Thoracic aorta (tissue), 2 donors: ENCODE measurements around the gene DDX1. TPM values are rescaled to one million over a fixed set of nuclear protein-coding genes. Genes with fewer than 3 reads are reported as not detected.
"Not testable (repeated sequence)": the region's sequence is repeated elsewhere in the genome, so short reads cannot be mapped to it uniquely, and the experiment has no call there.

Source experiments
- ATAC-seq: fragments of 150-250 bp; one replicate; pipeline ENCODE4 v1.8.0; 2017; ENCODE audit warnings: low read depth; ENCODE audit not compliant: insufficient number of reproducible peaks, low FRiP score
- DNase-seq: peaks from one replicate; pipeline ENCODE4 v3.0.0-alpha.2; 2020; ENCODE audit warnings: low spot score
- H3K27ac ChIP-seq, 2 donors: fragments of 200-600 bp; sonication (generic); 1 replicate in 1 of 2; 2 replicates in 1 of 2; pipeline ENCODE4 v1.5.1; 2016; ENCODE audit warnings: mild to moderate bottlenecking in 2 of 2, moderate library complexity in 2 of 2
- H3K27me3 ChIP-seq: fragments of 200-600 bp; sonication (generic); replicated peaks from 2 replicates; pipeline ENCODE4 v1.6.0; 2016; ENCODE audit warnings: mild to moderate bottlenecking; ENCODE audit not compliant: insufficient read depth
- H3K36me3 ChIP-seq: fragments of 200-600 bp; sonication (generic); one replicate; pipeline ENCODE4 v1.5.1; 2016
- H3K4me1 ChIP-seq, 2 donors: fragments of 200-600 bp; sonication (generic); 1 replicate in 1 of 2; 2 replicates in 1 of 2; pipeline versions ENCODE4 v1.5.1 to v1.6.0; 2016; ENCODE audit warnings: low read depth in 2 of 2, mild to moderate bottlenecking in 1 of 2; ENCODE audit not compliant: control insufficient read depth in 1 of 2
- H3K4me3 ChIP-seq: fragments of 200-600 bp; sonication (generic); 2 replicates; pipeline ENCODE4 v1.5.1; 2016; ENCODE audit warnings: mild to moderate bottlenecking
- H3K9me3 ChIP-seq: fragments of 200-600 bp; sonication (generic); 2 replicates; pipeline ENCODE4 v1.5.1; 2016
- total RNA-seq, 2 donors: library from RNA; depleted of rRNA; stranded (reverse); fragments of >200 nt; gene quantifications; one replicate each; pipeline versions ENCODE4 v1.1.0 to v1.2.3, GENCODE V29; 2016
- TF ChIP-seq, protein P1 (sequence below): fragments of 200-600 bp; sonication (generic); IDR thresholded peaks from one replicate; pipeline ENCODE4 v1.5.1; 2019; ENCODE audit warnings: antibody characterized with exemption

The DDX1 gene
- total RNA-seq, 2 donors from 2014 or later = 58.3 to 61.3 TPM

DNA sequence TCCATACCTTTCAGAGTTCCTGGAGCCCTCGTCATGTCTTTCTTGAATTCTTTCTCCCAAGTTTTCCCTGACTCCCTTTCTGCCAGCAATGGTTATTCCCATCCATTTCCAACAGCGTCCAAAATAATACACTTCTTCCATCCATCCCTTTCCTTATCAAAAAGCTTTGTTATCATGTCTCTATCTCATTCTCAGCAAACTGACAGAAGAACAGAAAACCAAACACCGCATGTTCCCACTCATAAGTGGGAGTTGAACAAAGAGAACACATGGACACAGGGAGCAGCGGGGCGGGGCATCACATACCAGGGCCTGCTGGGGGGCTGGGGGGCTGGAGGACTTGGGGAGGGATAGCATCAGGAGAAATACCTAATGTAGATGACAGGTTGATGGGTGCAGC, 86.7 kb downstream of the DDX1 start:
- no peak overlapping the region for H3K4me3 ChIP-seq
- TF ChIP-seq, protein P1, sequence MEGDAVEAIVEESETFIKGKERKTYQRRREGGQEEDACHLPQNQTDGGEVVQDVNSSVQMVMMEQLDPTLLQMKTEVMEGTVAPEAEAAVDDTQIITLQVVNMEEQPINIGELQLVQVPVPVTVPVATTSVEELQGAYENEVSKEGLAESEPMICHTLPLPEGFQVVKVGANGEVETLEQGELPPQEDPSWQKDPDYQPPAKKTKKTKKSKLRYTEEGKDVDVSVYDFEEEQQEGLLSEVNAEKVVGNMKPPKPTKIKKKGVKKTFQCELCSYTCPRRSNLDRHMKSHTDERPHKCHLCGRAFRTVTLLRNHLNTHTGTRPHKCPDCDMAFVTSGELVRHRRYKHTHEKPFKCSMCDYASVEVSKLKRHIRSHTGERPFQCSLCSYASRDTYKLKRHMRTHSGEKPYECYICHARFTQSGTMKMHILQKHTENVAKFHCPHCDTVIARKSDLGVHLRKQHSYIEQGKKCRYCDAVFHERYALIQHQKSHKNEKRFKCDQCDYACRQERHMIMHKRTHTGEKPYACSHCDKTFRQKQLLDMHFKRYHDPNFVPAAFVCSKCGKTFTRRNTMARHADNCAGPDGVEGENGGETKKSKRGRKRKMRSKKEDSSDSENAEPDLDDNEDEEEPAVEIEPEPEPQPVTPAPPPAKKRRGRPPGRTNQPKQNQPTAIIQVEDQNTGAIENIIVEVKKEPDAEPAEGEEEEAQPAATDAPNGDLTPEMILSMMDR = no peak
- H3K9me3 ChIP-seq = no peaks in the 10 kb centered on the region
- no peaks in the 10 kb centered on the region for H3K27me3 ChIP-seq
- no peaks in the 10 kb centered on the region for H3K36me3 ChIP-seq
- no peak for DNase-seq
- H3K4me1 ChIP-seq = no peaks in the 10 kb centered on the region
- H3K27ac ChIP-seq = no peak overlapping the region
- no peak for ATAC-seq

DNA sequence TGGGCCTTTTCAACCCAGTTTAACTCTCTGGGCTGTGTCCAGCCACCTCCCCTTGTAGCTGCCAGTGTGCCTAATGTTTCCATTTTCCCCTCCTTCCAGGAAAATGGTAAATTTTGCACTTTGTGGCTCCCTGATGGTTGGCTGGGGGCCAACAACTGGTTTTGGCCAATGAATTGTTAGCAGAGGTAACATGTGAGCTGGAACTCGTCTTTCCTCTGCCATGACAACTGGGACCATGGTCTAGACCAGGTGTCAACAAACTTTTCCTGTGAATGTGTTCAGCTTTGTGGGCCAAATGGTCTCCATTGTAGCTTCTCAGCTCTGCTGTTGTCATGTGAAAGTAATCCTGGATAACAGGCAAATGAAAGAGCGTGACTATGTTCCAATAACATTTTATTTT, 87.2 kb downstream of the DDX1 start:
- H3K4me1 ChIP-seq = no peaks in the 10 kb centered on the region

DNA sequence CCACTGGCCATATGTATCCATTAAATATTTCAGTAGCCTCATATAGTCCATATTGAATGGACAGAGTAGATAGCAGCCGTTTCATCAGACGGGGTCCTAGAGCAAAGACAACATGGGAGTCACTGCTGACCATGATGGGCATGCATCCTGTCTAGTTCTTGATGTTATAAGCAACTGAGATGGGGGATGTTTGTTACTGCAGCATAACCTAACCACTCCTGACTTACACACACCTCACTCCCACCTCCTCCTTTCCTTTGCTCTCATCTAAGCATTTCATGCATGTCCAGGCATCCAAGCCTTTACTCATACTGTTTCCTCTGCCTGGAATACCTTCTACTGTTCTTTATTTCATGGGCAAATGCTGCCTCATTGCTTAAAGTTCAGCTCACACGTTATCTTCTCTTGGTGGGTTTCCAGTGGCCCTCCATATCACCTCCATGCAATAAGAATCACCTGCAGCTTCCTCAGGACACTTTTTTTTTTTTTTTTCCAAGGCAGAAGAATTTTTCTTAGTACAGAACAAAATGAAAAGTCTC, 87.8 kb downstream of the DDX1 start:
- Histone ChIP-seq H3K4me1 (no peaks in the 10 kb centered on the region), H3K4me3 (no peak overlapping the region), H3K27ac (no peak overlapping the region), H3K27me3 (no peaks in the 10 kb centered on the region), H3K9me3 (no peaks in the 10 kb centered on the region), H3K36me3 (no peaks in the 10 kb centered on the region)
- TF ChIP-seq, protein P1 = no peak
- DNase-seq (no peak), ATAC-seq (no peak)

More for the DNA sequence above, 87.2 kb downstream of the DDX1 start:
- DNase-seq (no peak), ATAC-seq (no peak)
- TF ChIP-seq, protein P1 = no peak
- H3K27me3 ChIP-seq = no peaks in the 10 kb centered on the region
- H3K9me3 ChIP-seq = no peaks in the 10 kb centered on the region
- H3K27ac ChIP-seq = no peak overlapping the region
- no peaks in the 10 kb centered on the region for H3K36me3 ChIP-seq
- no peak overlapping the region for H3K4me3 ChIP-seq

DNA sequence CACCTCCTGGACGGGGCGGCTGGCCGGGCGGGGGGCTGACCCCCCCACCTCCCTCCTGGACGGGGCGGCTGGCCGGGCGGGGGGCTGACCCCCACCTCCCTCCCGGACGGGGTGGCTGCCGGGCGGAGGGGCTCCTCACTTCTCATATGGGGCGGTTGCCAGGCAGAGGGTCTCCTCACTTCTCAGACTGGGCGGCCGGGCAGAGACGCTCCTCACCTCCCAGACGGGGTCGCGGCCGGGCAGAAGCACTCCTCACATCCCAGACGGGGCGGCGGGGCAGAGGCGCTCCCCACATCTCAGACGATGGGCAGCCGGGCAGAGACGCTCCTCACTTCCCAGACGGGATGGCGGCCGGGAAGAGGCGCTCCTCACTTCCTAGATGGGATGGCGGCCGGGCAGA, 88.5 kb downstream of the DDX1 start:
- not testable (repeated sequence) for H3K4me3 ChIP-seq, H3K36me3 ChIP-seq, H3K4me1 ChIP-seq, ATAC-seq, H3K27me3 ChIP-seq, H3K27ac ChIP-seq, H3K9me3 ChIP-seq, DNase-seq

Other genes starting within 250 kb of the DDX1 start
- 10 to 100 TPM; 31.5 to 32.0 TPM for gene NBAS, start 30.5 kb upstream of the DDX1 start, total RNA-seq